Measurements from ENCODE around the gene PRPF40B.
"Not testable (repeated sequence)": the region's sequence is repeated elsewhere in the genome, so short reads cannot be mapped to it uniquely, and the experiment has no call there.

The PRPF40B gene

GRCh38 chr12:49623142-49623904 lies at the start of gene PRPF40B:
PRPF40B (plus strand) TSS chr12:49623561; CDS start chr12:49623591, 30 bp downstream.
- peak; percentile 75 for DNase-seq (ENCODE audit: low read depth)

- DNase-seq (ENCODE audit: low read depth): no peak
Measured at GRCh38 chr12:49577589-49578315, 45.6 kb upstream of the PRPF40B start.

GRCh38 chr12:49578471-49579112 lies 44.8 kb upstream of the PRPF40B start:
- no peak for DNase-seq (ENCODE audit: low read depth)

- DNase-seq (ENCODE audit: low read depth): peak; percentile 28
Measured at GRCh38 chr12:49580572-49581535, 42.5 kb upstream of the PRPF40B start.

GRCh38 chr12:49582201-49582600 lies 41.2 kb upstream of the PRPF40B start:
- DNase-seq (ENCODE audit: low read depth): no peak

- no peak for DNase-seq (ENCODE audit: low read depth)
Measured at GRCh38 chr12:49582850-49583249, 40.5 kb upstream of the PRPF40B start.

- no peak for DNase-seq (ENCODE audit: low read depth)
Measured at GRCh38 chr12:49583366-49584094, 39.8 kb upstream of the PRPF40B start.

- DNase-seq (ENCODE audit: low read depth): no peak
Measured at GRCh38 chr12:49584591-49584990, 38.8 kb upstream of the PRPF40B start.

- no peak for DNase-seq (ENCODE audit: low read depth)
Measured at GRCh38 chr12:49585477-49586459, 37.6 kb upstream of the PRPF40B start.

GRCh38 chr12:49587174-49587908 lies 36.0 kb upstream of the PRPF40B start:
- no peak for DNase-seq (ENCODE audit: low read depth)

- DNase-seq (ENCODE audit: low read depth): no peak
Measured at GRCh38 chr12:49588281-49588680, 35.1 kb upstream of the PRPF40B start.

- no peak for DNase-seq (ENCODE audit: low read depth)
Measured at GRCh38 chr12:49588721-49589516, 34.4 kb upstream of the PRPF40B start.

- DNase-seq (ENCODE audit: low read depth): no peak
Measured at GRCh38 chr12:49598527-49598926, 24.8 kb upstream of the PRPF40B start.

GRCh38 chr12:49599961-49600360 lies 23.4 kb upstream of the PRPF40B start:
- DNase-seq (ENCODE audit: low read depth): no peak

GRCh38 chr12:49603721-49604120 lies 19.6 kb upstream of the PRPF40B start:
- no peak for DNase-seq (ENCODE audit: low read depth)

- no peak for DNase-seq (ENCODE audit: low read depth)
Measured at GRCh38 chr12:49604856-49605255, 18.5 kb upstream of the PRPF40B start.

GRCh38 chr12:49605539-49605938 lies 17.8 kb upstream of the PRPF40B start, which contains the start of gene FAM186B:
FAM186B (minus strand) TSS chr12:49605639; CDS start chr12:49605477, 162 bp downstream.
- DNase-seq (ENCODE audit: low read depth): not testable (repeated sequence)
